HG03108 (cell line): ENCODE data around the gene CDKN2B-AS1.

ENCODE experiments used
- ATAC-seq: cut with Tn5 transposase; IDR thresholded peaks from one replicate; pipeline ENCODE4 v1.9.1; 2021; ENCODE audit warnings: moderate library complexity; ENCODE audit not compliant: unreplicated experiment

CDKN2B-AS1 gene

GRCh38 chr9:22114956-22115355, 120.4 kb downstream of the CDKN2B-AS1 start:
- no peak for ATAC-seq

DNA sequence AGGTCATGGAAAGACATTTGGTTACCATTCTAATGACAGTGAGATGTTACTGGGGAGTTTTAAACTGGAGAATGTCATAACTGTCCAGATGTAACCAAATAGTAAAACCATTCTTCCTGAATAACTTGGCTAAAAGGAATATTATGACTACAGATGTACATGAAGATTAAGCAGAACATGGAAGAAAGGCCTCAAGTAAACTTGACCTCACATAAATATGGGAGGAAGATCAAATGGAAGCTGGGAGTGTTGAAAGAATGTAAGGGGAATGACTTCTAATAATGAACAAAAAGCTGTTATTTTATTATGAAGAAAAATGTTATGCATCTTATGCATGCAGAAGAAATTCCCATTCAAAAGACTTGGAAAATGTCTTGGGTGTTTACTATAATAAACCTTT, 122.2 kb downstream of the CDKN2B-AS1 start:
- no peak for ATAC-seq

- ATAC-seq: no peak
These were observed 123.2 kb downstream of the CDKN2B-AS1 start for GRCh38 chr9:22117511-22118384.

DNA sequence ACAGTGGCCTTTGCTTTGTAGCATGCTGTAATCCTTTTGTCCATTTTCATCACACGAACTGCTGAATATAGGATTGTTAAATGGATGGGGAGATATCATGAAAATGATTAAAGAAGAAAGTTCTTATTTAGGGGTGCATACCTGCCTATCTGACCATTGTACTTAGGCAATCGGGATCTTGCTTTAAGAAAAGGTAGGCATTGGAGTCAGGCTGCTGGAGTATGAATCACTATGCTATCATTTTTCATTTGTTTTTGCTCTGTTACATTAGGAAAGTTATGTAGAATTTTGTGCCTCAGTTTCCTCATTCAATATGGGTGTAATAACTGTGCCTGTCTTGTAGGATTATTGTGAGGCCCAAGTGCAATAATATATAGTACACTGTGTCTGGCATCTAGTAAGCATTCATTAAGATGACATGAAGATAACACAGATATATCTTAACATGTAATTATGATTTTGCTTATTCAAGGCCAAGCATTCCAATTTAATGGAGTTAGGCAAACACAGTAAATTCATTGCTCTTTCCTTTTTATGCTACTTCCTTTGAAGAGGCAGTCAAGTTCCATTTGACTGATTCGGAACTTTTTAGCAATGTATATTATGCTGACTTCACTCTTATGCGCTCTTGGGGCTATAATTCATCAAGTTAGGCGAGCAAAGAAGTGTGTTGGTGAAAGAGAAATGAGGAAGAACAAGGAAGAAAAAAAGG, 124.4 kb downstream of the CDKN2B-AS1 start:
- no peak for ATAC-seq

DNA sequence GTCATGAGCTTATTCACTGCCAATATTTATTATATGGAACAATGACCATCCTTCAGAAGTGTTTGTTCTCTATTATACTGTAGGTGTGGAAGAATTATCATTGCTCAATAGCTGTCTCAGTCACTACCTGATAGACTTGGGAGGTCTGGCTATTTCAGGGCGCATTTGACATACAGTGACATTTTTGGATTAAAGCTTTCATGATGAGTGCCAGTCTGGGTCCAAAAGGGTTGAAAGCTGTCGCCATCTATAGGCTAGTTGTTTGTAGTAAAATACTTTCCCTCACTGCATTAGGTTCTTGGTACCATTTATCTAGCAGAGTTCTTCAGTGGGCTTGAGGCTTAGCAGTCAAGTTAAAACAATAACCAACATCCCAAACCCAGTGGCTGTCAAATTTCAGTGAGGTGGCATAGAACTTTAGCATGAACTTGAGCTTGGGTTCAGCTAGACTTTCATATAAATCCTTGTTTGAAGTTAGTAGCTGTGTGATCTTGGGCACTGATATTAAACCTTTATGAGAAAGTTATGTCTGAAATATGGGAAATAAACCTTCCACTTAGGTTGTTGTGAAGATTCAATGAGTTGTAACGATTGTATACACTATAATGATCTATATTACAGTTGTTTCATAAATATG, 125.0 kb downstream of the CDKN2B-AS1 start:
- ATAC-seq: no peak

DNA sequence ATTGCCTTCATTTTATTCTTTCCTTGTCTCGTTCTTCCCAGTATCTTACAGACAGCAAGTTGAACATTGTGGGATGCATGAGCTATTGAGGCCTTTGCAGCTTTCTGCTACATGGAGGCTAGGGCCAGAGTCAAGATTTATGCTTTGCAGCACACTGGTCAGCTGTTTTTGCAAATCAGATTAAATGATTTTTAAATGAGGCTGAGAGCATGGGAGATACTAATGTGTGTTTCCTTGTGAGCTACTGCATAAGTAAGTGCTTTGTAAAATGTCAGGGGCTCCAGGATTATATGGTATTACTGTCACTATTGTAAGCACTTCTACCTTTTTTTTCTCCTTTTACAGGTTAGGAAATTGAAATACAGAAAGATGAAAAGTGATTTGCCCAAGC, 125.6 kb downstream of the CDKN2B-AS1 start:
- ATAC-seq: no peak

- no peak for ATAC-seq
These were observed 126.0 kb downstream of the CDKN2B-AS1 start for GRCh38 chr9:22120595-22120994.

DNA sequence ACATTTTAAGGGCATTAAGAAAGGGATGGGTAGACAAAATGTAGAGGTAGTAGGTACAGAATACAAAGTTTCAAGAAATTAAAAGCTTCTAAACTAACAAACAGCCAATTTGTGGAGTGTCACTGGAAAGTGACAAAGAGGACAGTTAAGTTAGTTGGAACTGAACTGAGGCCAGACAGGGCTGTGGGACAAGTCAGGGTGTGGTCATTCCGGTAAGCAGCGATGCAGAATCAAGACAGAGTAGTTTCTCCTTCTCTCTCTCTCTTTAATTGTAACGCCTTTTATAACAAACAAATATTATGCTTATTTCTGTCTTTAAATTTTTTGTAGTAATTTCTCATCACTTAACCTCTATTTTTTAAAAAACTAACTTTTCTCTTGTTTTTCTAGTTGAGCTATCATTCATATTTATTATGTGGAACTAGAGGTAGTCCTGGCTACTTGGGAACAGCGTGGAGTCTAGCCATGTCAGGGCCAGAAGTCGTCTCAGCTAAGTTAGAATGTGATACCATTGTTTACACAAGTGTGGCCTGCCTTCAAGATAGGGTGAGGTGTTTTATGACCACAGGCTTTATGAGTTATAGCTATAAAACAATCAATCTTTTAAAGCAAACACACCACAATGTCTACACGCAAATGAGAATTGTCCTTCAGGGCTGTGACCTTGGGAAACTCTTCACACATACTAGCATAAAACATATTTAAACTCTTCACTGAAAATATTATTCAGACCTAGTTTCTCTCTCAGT, 129.8 kb downstream of the CDKN2B-AS1 start:
- ATAC-seq: no peak

GRCh38 chr9:22129133-22129532, 134.5 kb downstream of the CDKN2B-AS1 start:
- ATAC-seq: no peak

GRCh38 chr9:22129633-22130032, 135.0 kb downstream of the CDKN2B-AS1 start:
- no peak for ATAC-seq

DNA sequence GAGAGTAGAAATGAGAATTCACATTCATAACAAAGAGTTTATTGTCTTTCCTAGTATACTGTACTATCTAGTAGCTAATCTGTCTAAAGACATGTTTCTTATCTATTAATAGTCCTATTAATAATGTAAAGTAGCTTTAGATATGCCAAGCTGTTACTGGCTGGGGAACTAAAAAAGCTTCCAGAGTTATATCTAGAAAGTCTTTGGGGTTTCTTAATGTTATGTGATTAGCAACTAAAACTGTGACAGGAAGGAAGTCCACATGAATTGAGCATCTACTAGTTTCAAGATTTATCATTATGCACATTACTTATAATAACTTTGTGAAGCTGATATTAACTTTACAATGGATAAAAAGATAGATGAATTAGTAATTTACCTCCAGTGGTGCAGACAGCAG, 137.2 kb downstream of the CDKN2B-AS1 start:
- no peak for ATAC-seq

DNA sequence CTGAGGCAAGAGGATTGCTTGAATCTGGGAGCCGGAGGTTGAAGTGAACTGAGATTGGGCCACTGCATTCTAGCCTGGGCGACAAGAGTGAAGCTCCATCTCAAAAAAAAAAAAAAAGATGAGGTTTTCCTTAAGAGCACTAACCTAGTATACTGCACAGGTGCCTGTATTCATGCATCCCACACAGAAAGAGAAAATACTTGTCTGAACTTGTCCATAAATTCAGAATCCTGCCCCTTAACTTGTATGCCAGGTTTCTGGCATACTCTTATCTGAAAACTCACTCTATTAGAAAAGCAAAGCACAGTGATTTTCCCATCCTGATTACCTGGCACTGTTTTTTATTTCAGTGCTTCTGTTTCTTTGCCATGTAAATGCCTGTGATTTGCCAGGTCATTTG, 139.8 kb downstream of the CDKN2B-AS1 start:
- no peak for ATAC-seq

GRCh38 chr9:22136461-22137096, 142.0 kb downstream of the CDKN2B-AS1 start:
- no peak for ATAC-seq

- ATAC-seq: no peak
These were observed 144.5 kb downstream of the CDKN2B-AS1 start for GRCh38 chr9:22138956-22139660.

DNA sequence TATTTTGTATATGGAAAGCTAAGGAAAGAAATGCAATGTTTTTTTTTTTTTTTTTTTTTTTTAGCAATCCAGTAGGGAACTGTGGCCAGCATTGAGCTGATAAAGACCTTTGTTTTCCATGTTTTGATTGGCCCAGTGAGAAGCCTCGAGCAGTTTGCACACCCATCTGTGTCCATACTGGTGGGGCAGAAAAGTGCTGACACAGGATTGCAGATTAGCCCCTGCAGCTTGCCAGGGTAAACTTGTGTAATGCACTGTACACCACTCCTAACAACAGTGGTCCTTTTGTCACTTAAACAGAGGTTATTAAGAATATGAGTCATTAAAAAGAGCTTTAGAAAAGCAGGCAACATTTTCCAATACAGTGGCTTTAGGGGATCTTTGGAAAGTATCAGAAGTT, 147.3 kb downstream of the CDKN2B-AS1 start:
- no peak for ATAC-seq

- ATAC-seq: no peak
These were observed 148.1 kb downstream of the CDKN2B-AS1 start for GRCh38 chr9:22142671-22143070.

DNA sequence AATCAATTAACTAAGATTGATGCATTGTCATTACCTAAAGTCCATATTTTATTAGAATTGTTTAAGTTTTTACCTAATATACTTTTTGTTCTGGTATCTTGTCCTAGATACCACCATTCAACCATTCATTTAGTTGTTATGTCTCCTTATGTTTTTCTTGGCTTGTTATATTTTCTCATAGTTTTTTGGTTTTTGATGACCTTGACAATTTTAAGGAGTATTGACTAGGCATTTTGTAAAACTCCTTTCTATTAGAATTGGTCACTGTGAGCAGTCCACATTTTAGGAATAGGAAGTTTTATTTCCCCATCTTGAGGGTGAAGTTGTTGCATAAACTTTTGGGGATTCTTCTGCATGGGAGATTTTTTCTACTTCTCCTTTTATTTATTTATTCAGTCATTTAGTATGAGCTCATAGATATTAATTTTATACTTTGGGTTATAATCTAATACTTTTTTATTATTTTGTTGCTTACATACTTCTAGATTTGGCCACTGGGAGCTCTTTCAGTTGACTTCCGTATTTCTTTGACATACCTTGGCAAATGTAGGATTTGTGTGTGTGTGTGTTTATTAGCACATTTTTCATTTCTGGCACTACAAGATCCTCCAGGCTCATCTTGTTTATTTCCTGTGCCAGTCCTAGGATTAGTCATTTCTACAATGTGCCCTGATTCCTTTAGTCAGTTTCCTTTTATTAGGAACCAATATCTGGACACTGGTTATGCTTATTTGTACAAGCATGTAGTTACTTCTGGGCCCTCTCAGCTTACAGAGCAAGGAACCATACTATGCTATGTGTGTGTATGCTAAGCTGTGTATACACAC, 149.4 kb downstream of the CDKN2B-AS1 start:
- no peak for ATAC-seq

- ATAC-seq: no peak
These were observed 152.0 kb downstream of the CDKN2B-AS1 start for GRCh38 chr9:22146604-22147003.
